Parathyroid adenoma (tissue), 2 donors: ENCODE measurements around the gene TMEM247.
"Not testable (repeated sequence)": the region's sequence is repeated elsewhere in the genome, so short reads cannot be mapped to it uniquely, and the experiment has no call there.

Experiments used
- H2AFZ ChIP-seq: fragments of 300-600 bp; sonication (generic); one replicate; pipeline ENCODE4 v1.7.0; 2017; ENCODE audit warnings: antibody characterized with exemption, mild to moderate bottlenecking
- H3K27ac ChIP-seq: fragments of 300-600 bp; sonication (generic); one replicate; pipeline ENCODE4 v1.7.0; 2017
- H3K27me3 ChIP-seq: fragments of 300-600 bp; sonication (generic); one replicate; pipeline ENCODE4 v1.7.0; 2017; ENCODE audit warnings: low read length; ENCODE audit not compliant: control insufficient read depth, insufficient read depth
- H3K36me3 ChIP-seq: fragments of 300-600 bp; sonication (generic); one replicate; pipeline ENCODE4 v1.7.0; 2017; ENCODE audit warnings: low read length; ENCODE audit not compliant: control insufficient read depth, insufficient read depth
- H3K4me1 ChIP-seq: fragments of 300-600 bp; sonication (generic); one replicate; pipeline ENCODE4 v1.7.0; 2017; ENCODE audit warnings: control low read depth
- H3K4me2 ChIP-seq: fragments of 300-600 bp; sonication (generic); one replicate; pipeline ENCODE4 v1.7.0; 2017; ENCODE audit warnings: low read length
- H3K4me3 ChIP-seq: fragments of 300-600 bp; sonication (generic); one replicate; pipeline ENCODE4 v1.7.0; 2017; ENCODE audit warnings: low read depth, low read length
- H3K79me2 ChIP-seq: fragments of 300-600 bp; sonication (generic); one replicate; pipeline ENCODE4 v1.7.0; 2017; ENCODE audit warnings: control low read depth
- H3K9ac ChIP-seq: fragments of 300-600 bp; sonication (generic); one replicate; pipeline ENCODE4 v1.7.0; 2017; ENCODE audit warnings: mild to moderate bottlenecking
- H3K9me3 ChIP-seq: fragments of 300-600 bp; sonication (generic); one replicate; pipeline ENCODE4 v1.7.0; 2017; ENCODE audit warnings: low read length; ENCODE audit not compliant: control insufficient read depth
- CTCF ChIP-seq: fragments of 300-600 bp; sonication (generic); IDR thresholded peaks from one replicate; pipeline ENCODE4 v1.7.0; 2017; ENCODE audit warnings: antibody characterized with exemption, mild to moderate bottlenecking
- donor health status: primary hyperparathyroidism.

The TMEM247 gene

GRCh38 chr2:46469116-46469515 lies 10.2 kb upstream of the TMEM247 start:
- Histone ChIP-seq H3K27me3 (no peaks in the 10 kb centered on the region), H3K4me1 (peaks cover 4% of the 10 kb centered on the region), H3K4me3 (no peak overlapping the region), H3K4me2 (no peak overlapping the region), H3K27ac (no peak overlapping the region), H2AFZ (no peak overlapping the region), H3K9ac (no peak overlapping the region), H3K79me2 (no peaks in the 10 kb centered on the region), H3K36me3 (no peaks in the 10 kb centered on the region), H3K9me3 (no peaks in the 10 kb centered on the region)
- TF ChIP-seq CTCF: no peak

DNA sequence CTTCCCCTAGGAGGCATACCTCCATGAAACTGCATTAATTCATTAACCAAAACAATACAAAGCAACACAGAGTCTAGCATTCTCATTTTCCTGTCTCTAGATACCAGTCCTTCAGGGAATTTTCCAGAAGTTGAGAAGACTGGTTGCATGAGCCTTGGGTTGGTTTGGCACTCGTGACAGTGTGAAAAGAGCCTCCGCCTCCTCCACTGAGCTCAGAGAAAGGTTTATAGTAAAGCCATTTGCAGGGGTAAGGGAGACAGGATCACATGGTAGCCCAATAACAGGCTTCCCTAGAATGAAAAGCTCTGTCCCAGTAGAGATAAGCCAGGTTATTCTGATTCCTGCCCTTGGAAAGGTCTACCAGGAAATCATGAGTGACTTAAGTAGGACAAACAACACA lies 9.7 kb upstream of the TMEM247 start:
- Histone ChIP-seq H3K9me3 (no peaks in the 10 kb centered on the region), H3K9ac (no peak overlapping the region), H3K4me1 (no peaks in the 10 kb centered on the region), H3K27ac (no peak overlapping the region), H3K27me3 (no peaks in the 10 kb centered on the region), H3K36me3 (no peaks in the 10 kb centered on the region), H3K79me2 (no peaks in the 10 kb centered on the region), H2AFZ (no peak overlapping the region), H3K4me3 (no peak overlapping the region), H3K4me2 (no peak overlapping the region)
- no peak for TF ChIP-seq CTCF

- no peaks in the 10 kb centered on the region for H3K27me3 ChIP-seq
- no peaks in the 10 kb centered on the region for H3K9me3 ChIP-seq
- TF ChIP-seq CTCF: no peak
- no peak overlapping the region for H3K9ac ChIP-seq
- H2AFZ ChIP-seq: no peak overlapping the region
- H3K79me2 ChIP-seq: no peaks in the 10 kb centered on the region
- no peaks in the 10 kb centered on the region for H3K36me3 ChIP-seq
- H3K27ac ChIP-seq: no peak overlapping the region
- no peaks in the 10 kb centered on the region for H3K4me1 ChIP-seq
- no peak overlapping the region for H3K4me3 ChIP-seq
- no peak overlapping the region for H3K4me2 ChIP-seq
Observed at GRCh38 chr2:46470114-46470628, 9.2 kb upstream of the TMEM247 start.

GRCh38 chr2:46471019-46471583 lies 8.3 kb upstream of the TMEM247 start:
- Histone ChIP-seq H3K4me2 (no peak overlapping the region), H3K9me3 (no peaks in the 10 kb centered on the region), H3K27me3 (no peaks in the 10 kb centered on the region), H3K79me2 (no peaks in the 10 kb centered on the region), H3K36me3 (no peaks in the 10 kb centered on the region), H2AFZ (no peak overlapping the region), H3K9ac (no peak overlapping the region), H3K4me1 (no peaks in the 10 kb centered on the region), H3K4me3 (no peak overlapping the region), H3K27ac (no peak overlapping the region)
- no peak for TF ChIP-seq CTCF

GRCh38 chr2:46471697-46472096 lies 7.7 kb upstream of the TMEM247 start:
- H3K27me3 ChIP-seq: no peaks in the 10 kb centered on the region
- H2AFZ ChIP-seq: no peak overlapping the region
- H3K27ac ChIP-seq: no peak overlapping the region
- H3K79me2 ChIP-seq: no peaks in the 10 kb centered on the region
- TF ChIP-seq CTCF: no peak
- no peak overlapping the region for H3K9ac ChIP-seq
- no peaks in the 10 kb centered on the region for H3K36me3 ChIP-seq
- H3K4me2 ChIP-seq: no peak overlapping the region
- no peak overlapping the region for H3K4me3 ChIP-seq
- H3K4me1 ChIP-seq: no peaks in the 10 kb centered on the region
- H3K9me3 ChIP-seq: no peaks in the 10 kb centered on the region

GRCh38 chr2:46472165-46472564 lies 7.2 kb upstream of the TMEM247 start:
- not testable (repeated sequence) for H3K4me3 ChIP-seq, H3K9ac ChIP-seq, H2AFZ ChIP-seq, H3K27me3 ChIP-seq, H3K4me1 ChIP-seq, H3K4me2 ChIP-seq, H3K36me3 ChIP-seq, H3K27ac ChIP-seq, H3K79me2 ChIP-seq, H3K9me3 ChIP-seq

- H3K79me2 ChIP-seq, H2AFZ ChIP-seq, H3K9me3 ChIP-seq, H3K9ac ChIP-seq, H3K36me3 ChIP-seq, H3K27me3 ChIP-seq, H3K4me2 ChIP-seq, H3K4me3 ChIP-seq, H3K27ac ChIP-seq, H3K4me1 ChIP-seq: not testable (repeated sequence)
Observed at GRCh38 chr2:46477462-46477861, 1.9 kb upstream of the TMEM247 start.
